ENCODE data around the gene SLC19A2.
"Not testable (repeated sequence)": the region's sequence is repeated elsewhere in the genome, so short reads cannot be mapped to it uniquely, and the experiment has no call there.

Gene SLC19A2

DNA sequence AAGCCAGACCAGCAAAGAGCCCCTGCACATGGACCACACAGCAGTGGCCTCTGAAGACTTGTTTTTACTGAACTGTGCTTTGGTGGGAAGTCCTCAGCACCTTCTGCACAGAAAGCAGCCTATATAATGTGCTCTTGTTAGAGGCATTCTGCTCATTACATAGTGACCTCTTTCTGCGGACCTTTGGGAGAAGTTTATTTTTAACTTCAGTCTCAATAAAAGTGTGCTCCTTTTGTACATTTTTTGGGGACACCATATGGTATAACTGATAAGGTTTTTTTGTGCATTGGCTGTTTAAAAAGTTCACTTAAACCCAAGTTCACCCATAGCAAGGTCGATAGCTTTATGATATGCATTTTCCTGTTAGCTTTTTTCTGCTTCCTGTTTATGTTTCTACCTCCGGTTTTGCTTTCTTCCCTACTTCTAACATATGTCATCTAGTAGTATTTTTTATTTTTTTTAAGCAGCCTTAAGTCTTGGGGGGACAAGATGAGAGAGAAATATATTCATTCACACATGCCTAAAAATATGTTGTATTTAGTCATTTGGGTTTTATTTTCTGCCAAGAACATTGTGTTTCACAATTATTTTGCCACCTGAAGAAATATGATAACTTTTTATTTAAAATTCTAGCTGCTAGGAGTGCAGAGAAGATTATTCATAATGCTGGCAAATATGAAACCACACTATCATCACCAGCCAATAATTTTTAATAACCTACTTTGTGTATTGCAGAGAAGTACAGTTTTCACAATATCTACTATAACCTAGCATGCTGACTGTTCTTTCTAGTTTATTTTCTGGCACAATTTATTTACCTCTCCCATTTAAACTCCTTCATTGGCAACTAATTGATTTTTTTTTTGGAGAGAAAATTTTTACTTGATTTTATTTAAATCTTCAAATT, 22.9 kb upstream of the SLC19A2 start:
- DNase-seq: no peak

DNA sequence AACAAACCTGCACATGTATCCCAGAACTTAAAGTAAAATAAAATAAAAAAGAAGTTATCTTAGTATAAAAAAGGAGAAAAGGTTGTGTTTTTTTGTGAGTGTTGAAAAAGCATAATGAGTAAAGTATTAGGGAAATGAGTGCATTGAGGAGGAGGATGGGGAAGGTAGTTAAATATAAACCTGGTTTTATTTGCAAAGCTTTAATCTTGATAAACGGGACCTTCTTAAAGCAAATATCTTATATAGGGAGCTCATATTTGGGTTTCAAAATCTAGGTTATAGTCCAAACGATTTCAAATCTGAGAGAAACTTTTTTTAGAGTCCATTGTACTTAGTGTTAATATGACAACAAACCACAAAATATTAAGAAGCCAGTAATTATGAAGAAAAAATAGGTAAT, 21.7 kb upstream of the SLC19A2 start:
- no peak for DNase-seq

DNA sequence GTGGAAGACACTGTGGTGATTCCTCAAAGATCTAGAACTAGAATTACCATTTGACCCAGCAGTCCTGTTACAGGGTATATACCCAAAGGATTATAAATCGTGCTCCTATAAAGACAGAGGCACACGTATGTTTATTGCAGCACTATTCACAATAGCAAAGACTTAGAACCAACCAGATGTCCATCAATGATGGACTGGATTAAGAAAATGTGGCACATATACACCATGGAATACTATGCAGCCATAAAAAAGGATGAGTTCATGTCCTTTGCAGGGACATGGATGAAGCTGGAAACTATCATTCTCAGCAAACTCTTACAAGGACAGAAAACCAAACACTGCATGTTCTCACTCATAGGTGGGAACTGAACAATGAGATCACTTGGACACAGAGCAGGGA, 17.9 kb upstream of the SLC19A2 start:
- not testable (repeated sequence) for DNase-seq

DNA sequence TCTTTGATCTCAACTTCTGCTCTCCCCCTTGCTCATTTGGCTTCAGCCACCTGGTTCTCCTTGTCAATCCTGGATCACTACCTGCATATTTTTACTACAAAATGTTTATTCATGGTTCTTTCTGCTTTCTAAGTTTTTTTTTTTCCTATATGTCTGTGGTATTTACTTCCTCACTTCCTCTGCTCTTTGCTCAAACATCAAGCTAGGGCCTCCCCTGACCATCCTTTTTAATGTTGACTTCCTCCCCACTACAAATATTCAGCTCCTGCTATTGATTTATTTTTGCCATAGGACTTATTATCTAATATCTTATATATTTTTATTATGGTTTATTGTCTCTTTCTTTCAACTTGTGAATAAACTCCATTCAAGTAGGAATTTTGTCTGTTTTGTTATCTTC, 14.1 kb upstream of the SLC19A2 start:
- DNase-seq: no peak

DNA sequence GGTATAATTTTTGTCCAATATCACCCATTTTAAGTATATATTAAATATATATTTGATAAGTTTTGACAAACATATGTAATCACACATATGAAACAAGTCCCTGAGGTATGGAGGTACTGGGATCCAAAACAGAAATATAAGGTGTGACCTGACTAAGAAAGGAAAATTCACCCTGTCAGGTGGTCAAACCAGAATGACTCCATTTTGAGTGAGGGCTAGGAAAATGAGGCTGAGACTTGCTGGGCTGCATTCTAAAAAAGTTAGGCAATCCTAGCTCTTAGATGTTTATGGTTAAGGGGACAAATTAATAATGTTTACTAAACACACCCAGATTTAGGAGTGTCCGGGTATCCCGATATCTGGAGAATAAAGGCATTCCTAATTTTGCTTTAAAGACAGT, 11.6 kb upstream of the SLC19A2 start:
- no peak for DNase-seq

DNA sequence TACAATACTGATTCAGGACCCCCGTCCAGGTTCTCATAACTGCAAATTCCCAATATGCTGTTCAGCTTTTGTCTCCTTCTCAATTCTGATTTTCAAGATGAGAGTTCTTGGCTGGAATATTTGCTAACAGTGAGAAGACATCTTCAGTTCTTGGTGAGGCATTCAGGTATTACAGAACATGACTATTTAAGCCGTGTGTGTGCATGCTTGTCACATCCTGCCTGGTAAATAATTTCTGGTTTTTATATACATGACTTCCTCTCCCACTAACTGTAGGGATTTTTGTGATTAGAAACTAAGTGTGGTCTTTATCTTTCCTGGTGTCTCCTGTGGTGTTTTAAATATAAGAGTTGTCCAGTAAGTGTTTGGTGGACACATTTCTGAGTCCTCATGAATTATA, 10.2 kb upstream of the SLC19A2 start:
- DNase-seq: no peak

DNA sequence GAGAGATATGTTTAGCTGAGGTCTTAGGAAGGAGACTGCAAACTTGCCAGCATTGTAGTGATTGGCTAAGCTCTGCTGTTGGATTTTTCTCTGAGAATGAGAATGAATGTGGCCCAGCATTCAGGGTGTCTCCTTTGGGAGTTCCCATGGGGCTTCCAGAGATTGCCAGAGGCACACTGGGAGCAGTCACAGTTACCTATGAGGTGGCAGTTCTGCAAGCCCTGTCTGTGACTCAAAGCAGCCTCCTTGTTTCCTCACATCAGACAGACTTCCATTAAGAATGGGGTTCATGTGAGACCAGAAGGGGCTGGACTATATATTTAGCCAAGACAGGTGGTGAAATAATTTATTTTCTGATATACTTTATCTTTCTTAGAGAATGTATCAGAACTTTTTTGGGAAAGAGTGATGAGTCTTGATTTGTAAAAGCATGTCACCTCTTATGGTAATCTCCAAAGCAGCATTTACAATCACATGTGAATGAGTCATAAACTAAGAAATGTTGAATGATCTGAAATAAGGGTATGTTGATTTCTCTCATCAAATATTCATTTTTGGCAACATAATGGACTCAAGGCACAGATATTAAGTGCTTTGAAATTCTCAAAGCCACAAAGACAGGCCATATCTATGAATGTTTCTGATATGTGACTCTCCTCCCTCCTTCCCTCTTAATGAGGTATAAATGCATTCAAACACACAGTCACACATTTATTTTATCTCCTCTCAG, 9.5 kb upstream of the SLC19A2 start:
- DNase-seq: no peak

DNA sequence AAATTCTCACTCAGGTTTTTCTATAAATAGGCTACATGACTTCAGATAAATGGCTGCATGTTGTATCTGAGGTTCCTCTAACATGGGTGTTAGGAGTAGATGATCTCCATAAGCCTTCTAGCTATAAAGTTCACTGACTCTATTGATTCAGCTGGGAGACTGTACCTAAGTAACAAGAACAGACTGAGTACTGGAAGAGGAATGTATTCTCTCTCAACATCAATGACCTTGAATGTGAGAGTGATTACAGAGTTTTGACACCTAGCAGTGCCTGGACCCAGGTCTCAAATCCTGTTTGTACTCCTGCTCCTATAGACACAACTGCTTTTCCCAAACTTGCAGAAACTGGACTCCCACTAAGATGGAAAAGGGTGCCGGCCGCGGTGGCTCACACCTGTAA, 8.6 kb upstream of the SLC19A2 start:
- no peak for DNase-seq

DNA sequence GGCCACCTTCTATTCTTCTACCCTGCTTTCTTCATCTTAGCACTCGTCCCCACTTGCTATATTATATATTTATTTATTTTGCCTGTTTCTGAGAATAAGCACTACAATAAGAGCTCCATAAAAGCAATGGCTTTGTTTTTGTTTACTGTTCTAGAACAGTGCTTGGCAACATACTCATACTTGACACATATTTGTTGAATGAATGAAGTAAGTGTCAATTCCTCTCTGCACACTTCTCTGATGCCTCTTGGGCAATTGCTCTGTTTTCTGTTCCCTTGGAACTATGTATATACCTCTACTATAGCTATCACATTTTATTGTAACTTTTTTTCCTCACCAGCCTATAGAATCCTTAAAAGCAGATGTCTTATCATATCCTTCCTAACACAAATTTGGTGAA, 7.5 kb upstream of the SLC19A2 start:
- no peak for DNase-seq

DNA sequence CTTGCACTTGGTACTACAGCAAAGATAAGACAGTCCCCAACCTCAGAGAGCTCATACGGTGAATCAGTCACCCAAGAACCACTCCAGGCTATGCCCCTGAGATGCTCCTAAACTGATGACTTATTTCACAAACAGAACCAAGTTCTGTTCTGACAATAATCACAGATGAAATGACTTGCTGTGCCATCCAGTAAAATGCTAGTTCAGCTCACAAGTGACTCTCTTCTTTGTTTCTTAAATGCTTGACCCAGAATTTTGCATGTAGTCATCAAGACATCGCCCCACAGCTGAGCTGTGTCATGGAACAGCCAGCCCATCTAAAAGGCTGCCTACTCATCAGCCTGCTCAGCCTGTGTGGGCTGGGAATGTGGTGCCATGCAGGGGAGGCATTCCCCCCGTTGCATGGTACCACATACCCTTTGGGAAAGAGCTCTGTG, 6.1 kb upstream of the SLC19A2 start:
- DNase-seq: no peak

DNA sequence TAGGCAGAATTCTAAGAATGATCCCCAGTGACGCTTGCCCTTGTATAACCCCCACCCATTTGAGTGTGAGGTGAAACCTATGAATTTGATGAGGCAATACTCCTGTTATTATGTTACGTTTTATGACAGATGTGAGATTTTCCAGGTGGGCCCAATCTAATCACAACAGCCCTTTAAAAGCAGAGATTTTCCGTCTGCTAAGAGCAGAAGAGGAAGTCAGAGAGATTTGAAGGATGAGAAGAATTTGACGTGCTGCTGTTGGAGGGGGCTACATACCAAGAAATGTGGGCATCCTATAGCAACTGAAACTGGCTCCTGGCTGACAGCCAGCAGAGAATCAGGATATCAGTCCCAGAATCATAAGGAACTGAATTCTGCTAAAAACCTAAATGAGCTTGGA, 2.4 kb upstream of the SLC19A2 start:
- no peak for DNase-seq

DNA sequence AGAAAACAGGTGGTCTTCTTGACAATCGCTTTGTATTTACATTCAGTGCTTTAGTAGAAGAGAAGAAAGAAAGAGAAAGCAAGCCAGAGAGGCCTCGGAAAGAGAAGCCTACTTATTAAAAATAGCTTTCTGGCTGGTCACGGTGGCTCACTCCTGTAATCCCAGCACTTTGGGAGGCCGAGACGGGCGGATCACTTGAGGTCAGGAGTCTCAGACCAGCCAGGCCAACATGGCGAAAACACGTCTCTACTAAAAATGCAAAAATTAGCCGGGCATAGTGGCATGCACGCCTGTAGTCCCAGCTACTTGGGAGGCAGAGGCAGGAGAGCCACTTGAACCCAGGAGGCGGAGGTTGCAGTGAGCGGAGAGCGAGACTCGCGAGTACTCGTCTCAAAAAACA, 1.8 kb upstream of the SLC19A2 start:
- DNase-seq: no peak

DNA sequence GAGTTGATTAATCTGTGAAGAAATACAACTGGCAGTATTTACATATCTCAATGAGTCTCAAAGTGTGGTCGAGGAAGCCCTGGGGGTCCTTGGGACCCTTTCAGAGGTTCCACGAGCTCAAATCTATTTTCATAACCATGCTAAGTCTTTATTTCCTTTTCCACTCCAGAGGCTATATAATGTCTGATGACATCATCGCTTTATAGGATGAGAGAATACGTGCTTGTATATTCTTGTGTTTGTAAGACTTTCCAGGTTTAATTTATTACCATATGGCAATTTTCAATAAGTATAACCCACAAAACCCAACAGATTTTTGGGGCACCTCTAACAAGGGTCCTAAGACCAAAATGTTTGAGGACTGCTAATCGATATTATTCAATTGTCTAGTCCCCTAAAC, 1.4 kb upstream of the SLC19A2 start:
- no peak for DNase-seq

DNA sequence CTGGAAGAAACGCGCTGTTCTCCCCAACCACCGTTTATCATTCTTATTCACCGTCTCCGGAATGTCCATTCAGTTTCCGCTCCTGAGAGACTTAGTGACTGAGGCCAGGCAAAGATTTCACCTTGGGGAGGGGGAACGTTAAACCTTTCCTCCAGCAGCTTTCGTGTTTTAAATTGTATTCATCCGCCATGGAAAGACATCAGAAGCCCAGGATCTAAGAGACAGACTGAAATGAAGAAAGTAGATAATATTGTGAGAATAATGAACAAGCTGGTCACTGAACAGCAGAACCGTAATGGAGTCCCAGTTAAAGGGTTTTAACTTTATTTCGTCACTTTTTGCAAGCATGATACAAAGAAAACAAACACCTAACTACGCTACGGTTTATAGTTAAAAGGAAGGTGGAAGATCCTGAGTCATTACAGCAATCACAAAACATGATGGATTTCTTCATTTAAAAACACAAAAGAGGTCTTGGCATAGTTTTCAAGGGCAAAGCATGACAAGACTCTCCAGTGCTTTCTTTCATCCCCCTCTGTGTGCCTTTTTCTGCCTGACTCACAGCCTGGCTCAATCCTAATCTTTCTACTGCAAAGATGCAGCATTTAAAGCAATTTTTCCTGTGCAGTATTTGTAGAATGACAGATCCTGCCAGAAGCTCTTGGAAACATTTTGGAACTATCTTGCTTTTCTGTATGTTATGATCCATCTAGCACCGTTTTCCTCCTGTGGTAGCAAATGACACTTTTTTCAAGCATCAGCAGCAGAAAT, 722 bp upstream of the SLC19A2 start:
- DNase-seq: no peak

DNA sequence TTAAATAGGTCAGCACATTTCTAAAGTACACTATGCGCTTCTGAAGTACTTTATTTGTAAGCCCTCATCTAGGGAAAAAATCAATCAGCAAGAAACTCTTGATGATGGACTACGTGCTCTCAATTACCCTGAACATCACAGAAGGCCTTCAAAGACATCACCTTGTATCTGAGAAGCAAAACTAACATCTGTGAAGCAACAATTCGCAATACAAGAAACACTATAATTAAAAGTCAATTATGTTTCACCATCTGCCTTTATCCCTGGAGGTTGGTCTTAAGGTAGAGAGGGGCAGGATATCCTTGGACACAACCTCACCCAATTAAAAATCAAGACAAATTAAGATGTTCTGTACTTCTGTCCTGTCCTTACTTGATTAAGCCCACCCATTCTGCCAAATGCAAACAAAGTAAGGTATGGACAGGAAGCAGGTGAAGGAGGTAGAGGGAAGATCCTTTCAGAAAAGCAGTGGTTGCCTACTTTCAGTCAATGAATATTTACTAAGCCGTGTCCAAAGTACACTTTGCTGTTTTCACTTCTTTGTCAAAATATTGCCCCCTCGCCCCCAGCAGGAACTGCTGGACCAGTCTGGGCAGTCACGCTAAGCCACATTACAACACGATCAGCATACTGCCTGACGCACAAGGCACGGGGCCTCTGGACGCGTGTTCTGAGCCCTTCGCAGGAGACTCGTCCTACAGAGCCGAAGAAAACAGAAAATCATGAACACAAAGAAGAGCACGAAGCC, 887 bp downstream of the SLC19A2 start:
- no peak for DNase-seq

DNA sequence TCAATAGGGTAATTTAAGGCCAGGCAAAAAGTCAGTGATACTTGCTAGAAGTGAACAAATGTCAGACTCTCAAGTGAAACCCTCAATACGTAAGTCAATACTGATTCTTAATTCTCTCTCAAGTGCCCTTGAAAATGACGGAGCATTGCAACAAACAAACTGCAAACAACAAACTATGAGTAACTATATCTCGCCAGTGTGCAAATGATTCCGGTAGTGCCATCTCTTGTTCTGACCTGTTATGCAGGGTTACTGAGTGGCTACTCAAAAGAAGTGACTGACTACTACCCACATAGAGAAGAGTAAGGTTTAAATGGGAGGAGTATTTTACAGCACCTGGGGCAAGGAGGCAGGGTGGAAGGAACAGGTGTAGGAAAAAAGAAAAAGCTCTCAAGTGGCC, 1.6 kb downstream of the SLC19A2 start:
- DNase-seq: no peak

DNA sequence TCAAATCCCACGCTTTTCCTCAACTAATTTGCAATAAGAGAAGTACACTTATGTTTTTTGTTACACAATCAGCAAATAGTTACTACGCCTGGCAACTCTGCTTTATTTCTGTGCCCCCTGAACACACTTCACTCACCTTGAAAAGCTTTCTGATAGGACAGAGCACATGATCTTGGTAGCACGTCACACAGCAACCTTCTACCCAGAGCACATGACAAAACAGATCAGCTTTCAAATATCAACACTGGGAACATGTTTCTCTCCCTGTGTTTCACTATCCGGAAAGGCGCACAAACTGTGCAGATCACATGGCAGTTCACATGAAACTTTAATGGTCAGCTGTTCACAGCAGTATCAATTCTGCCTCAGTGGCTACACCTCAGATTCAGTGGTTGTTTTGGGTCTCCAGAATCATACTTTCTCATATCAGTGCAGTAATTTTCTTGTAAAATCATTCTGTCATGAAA, 2.2 kb downstream of the SLC19A2 start:
- no peak for DNase-seq

DNA sequence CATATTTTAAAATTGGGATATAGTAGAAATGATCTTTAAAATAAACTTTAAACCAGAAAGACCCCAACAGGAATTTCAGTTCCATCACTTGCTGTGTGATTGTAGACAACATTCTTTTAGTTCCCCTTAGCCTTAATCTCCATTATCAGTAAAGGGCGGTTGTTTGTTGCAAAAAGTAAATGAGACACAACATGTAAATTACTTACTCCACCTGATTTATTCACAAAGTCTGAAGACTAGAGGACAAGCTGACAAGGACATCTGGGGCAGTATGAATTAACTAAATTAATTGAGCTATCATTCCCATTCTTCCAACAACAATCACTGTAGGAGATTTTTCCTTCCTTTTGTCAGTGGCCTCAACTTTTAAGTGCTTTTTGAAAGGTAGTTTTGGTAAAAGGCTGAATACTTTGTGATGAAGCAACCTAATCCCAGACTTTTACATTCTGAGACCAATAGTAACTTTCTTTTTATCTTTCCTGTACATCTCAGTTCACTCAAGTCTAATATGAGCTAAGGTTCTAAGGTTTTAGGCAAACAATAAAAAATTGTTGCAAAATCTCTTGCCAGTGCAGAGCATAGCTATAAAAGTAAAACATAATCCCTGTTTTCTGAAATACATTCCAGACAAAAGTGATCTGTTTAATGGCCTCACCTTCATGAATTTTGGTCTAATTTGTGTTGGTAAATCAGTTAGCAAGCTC, 6.2 kb downstream of the SLC19A2 start:
- no peak for DNase-seq

DNA sequence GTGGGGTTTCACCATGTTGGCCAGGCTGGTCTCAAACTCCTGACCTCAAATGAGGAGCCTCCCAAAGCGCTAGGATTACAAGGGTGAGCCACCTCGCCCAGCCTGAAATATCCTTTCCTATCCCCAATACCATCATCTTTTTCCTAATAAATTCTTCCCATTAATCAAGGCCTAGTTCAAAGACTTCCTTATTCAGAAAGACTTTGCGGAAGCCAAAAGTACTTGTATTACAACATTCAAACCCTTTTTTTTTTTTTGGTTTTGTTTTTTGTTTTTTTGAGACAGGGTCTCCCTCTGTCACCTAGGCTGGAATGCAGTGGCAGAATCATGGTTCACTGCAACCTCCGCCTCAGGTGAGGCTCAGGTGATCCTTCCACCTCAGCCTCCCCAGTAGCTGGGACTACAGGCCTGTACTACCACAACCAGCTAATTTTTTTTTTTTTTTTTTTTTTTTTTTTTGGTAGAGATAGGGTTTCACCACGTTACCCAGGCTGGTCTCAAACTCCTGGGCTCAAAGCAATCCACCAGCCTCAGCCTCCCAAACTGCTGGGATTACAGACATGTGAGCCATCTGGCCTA, 7.6 kb downstream of the SLC19A2 start:
- DNase-seq: no peak

DNA sequence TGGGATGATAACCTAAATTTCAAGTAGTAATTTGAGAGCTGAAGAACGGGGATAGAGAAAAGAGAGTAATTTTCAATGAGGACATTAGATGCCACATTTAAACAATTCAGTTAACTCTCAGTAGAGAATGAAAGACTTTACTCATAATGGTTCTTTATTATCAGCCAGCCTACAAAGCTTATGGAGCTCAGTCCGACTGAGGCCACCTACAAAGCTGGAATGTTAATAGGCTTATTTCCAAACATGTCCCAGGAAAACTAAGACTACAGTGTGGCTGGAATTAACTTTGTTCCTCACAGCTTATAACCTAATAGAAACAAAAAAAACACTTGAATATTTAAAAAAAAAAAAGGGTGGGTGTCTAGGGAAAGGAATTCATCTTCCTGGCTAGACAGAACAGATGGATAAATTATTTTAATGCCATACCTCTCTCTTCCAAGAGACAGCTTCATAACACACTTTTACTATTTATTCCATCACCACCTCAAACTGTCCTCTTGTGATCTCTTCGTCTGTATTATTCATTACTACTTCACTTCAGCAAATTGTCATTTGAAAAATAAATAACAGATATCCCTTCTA, 9.8 kb downstream of the SLC19A2 start:
- no peak for DNase-seq

DNA sequence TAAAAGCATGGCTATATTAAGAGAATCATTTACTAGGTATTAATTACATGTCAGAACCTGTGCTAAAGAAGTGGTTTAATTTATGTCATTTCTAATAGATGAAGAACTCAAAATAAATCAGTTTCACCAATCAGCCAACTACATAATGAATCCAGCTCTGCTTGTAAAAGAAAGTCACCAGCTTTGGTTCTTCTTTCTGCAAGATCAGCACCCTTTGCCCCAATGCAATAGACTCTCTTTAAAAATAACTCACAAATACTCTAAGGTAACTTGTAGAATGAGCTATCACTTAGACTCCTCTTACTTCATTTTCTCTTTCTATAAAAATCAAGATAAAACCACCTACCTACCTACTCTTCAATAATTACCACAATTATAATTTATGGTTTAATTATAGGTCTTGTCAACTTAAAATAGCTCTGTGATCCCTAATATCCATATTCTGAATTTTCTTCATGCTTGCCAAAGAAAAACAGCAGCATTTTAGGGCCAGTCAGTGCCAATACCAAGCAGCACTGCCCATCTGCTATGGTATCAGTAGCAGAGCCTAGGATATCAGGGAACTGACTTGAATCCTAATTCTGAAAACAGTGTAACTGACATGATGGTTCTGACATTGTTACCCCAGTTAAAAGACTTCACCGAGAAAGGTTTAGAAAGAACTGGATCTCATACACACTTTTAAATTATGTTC, 11.3 kb downstream of the SLC19A2 start:
- DNase-seq: no peak

Data from NCI-H1694 (cell line).